ENCODE data around the gene PALLD.

The PALLD gene

GRCh38 chr4:168743601-168744000 is 246.7 kb downstream of the PALLD start:
- no peak for TF ChIP-seq ZNF555 (tag by site-specific recombination; conservative IDR thresholded peaks at IDR 0.05)
- no peak for TF ChIP-seq YY2 (tag by site-specific recombination; IDR thresholded peaks at IDR 0.05)
- no peak for TF ChIP-seq KLF8 (tag by site-specific recombination; IDR thresholded peaks at IDR 0.05)
- TF ChIP-seq ZNF274 (IDR thresholded peaks at IDR 0.05; ENCODE audit: low read length) = no peak
- TF ChIP-seq ZNF274 (tag by site-specific recombination; IDR thresholded peaks at IDR 0.05; ENCODE audit: borderline replicate concordance) = no peak
- H3K36me3 ChIP-seq (ENCODE audit: control insufficient read depth in 2 of 2, insufficient read depth in 1 of 2, low read length in 2 of 2) = no peaks in the 10 kb centered on the region
- ChIA-PET CTCF (no interaction called here), POLR2A (no interaction called here)
- no peaks in the 10 kb centered on the region for H3K4me1 ChIP-seq (ENCODE audit: control insufficient read depth, insufficient read depth, low read length)
- H3K27ac ChIP-seq (ENCODE audit: extremely low read depth, low read depth, low read length) = no peak overlapping the region
- no peaks in the 10 kb centered on the region for H3K9me3 ChIP-seq (ENCODE audit: control insufficient read depth, insufficient read depth, low read depth, low read length)
- H3K4me3 ChIP-seq (ENCODE audit: low read depth, low read length) = no peak overlapping the region

- CTCF ChIA-PET = no interaction called here
- no peak for TF ChIP-seq ZNF239 (tag by site-specific recombination; IDR thresholded peaks at IDR 0.05)
- TF ChIP-seq TCF7L2 (IDR thresholded peaks at IDR 0.05; ENCODE audit: borderline replicate concordance, low read depth, low read length) = no peak
- no peak for TF ChIP-seq ZSCAN30 (tag by site-specific recombination; IDR thresholded peaks at IDR 0.05)
- TF ChIP-seq ZNF202 (tag by site-specific recombination; IDR thresholded peaks at IDR 0.05; ENCODE audit: borderline replicate concordance) = no peak
- POLR2A ChIA-PET = no interaction called here
- Histone ChIP-seq H3K9me3 (ENCODE audit: control insufficient read depth, insufficient read depth, low read depth, low read length) (no peaks in the 10 kb centered on the region), H3K4me3 (ENCODE audit: low read depth, low read length) (no peak overlapping the region), H3K4me1 (ENCODE audit: control insufficient read depth, insufficient read depth, low read length) (no peaks in the 10 kb centered on the region), H3K36me3 (ENCODE audit: control insufficient read depth in 2 of 2, insufficient read depth in 1 of 2, low read length in 2 of 2) (no peaks in the 10 kb centered on the region), H3K27ac (ENCODE audit: extremely low read depth, low read depth, low read length) (no peak overlapping the region)
Measured at GRCh38 chr4:168744021-168744420, 247.2 kb downstream of the PALLD start.

- H3K4me3 ChIP-seq (ENCODE audit: low read depth, low read length) = no peak overlapping the region
- no peaks in the 10 kb centered on the region for H3K36me3 ChIP-seq (ENCODE audit: control insufficient read depth in 2 of 2, insufficient read depth in 1 of 2, low read length in 2 of 2)
- H3K27ac ChIP-seq (ENCODE audit: extremely low read depth, low read depth, low read length) = no peak overlapping the region
- ChIA-PET POLR2A (no interaction called here), CTCF (no interaction called here)
- no peak for TF ChIP-seq ZNF555 (tag by site-specific recombination; conservative IDR thresholded peaks at IDR 0.05)
- no peak for TF ChIP-seq SP3 (tag by site-specific recombination; IDR thresholded peaks at IDR 0.05)
- no peak for TF ChIP-seq ZNF645 (tag by site-specific recombination; IDR thresholded peaks at IDR 0.05)
- no peak for TF ChIP-seq OSR2 (tag by site-specific recombination; IDR thresholded peaks at IDR 0.05)
- no peak for TF ChIP-seq ZFP37 (tag by site-specific recombination; IDR thresholded peaks at IDR 0.05)
- TF ChIP-seq HOXC10 (CRISPR knock-in tag; IDR thresholded peaks at IDR 0.05) = no peak
- no peak for TF ChIP-seq ZFP41 (tag by site-specific recombination; IDR thresholded peaks at IDR 0.05; ENCODE audit: borderline replicate concordance)
- TF ChIP-seq HOXD13 (CRISPR knock-in tag; IDR thresholded peaks at IDR 0.05; ENCODE audit: borderline replicate concordance) = no peak
- TF ChIP-seq ATF2 (tag by site-specific recombination; IDR thresholded peaks at IDR 0.05; ENCODE audit: low read depth) = no peak
- TF ChIP-seq ZBTB1 (tag by site-specific recombination; IDR thresholded peaks at IDR 0.05) = no peak
- no peak for TF ChIP-seq ZNF449 (tag by site-specific recombination; IDR thresholded peaks at IDR 0.05)
- no peak for TF ChIP-seq ZBTB10 (tag by site-specific recombination; IDR thresholded peaks at IDR 0.05)
- TF ChIP-seq ZNF10 (tag by site-specific recombination; IDR thresholded peaks at IDR 0.05) = no peak
- no peak for TF ChIP-seq ZBTB20 (tag by site-specific recombination; IDR thresholded peaks at IDR 0.05)
- TF ChIP-seq ZNF692 (tag by site-specific recombination; IDR thresholded peaks at IDR 0.05) = no peak
- no peak for TF ChIP-seq ZNF558 (tag by site-specific recombination; IDR thresholded peaks at IDR 0.05)
- TF ChIP-seq ZBTB8A (tag by site-specific recombination; IDR thresholded peaks at IDR 0.05) = no peak
- no peak for TF ChIP-seq SP2 (tag by site-specific recombination; IDR thresholded peaks at IDR 0.05)
- no peaks in the 10 kb centered on the region for H3K4me1 ChIP-seq (ENCODE audit: control insufficient read depth, insufficient read depth, low read length)
- no peaks in the 10 kb centered on the region for H3K9me3 ChIP-seq (ENCODE audit: control insufficient read depth, insufficient read depth, low read depth, low read length)
Measured at GRCh38 chr4:168748807-168749206, 252.0 kb downstream of the PALLD start.

All from HEK293 (cell line).